ENCODE results near the gene AGAP4.
"Not testable (repeated sequence)": the region's sequence is repeated elsewhere in the genome, so short reads cannot be mapped to it uniquely, and the experiment has no call there.

The AGAP4 gene

GRCh38 chr10:45847400-45847799, at the start of gene AGAP4:
Gene AGAP4 (minus strand): TSS chr10:45847500. CDS start chr10:45847347, 153 bp downstream.
- DNase-seq (ENCODE audit: low read depth), result not testable (repeated sequence)

- not testable (repeated sequence) for DNase-seq (ENCODE audit: low read depth)
Observed at GRCh38 chr10:45890721-45891120, 43.4 kb upstream of the AGAP4 start.

DNA sequence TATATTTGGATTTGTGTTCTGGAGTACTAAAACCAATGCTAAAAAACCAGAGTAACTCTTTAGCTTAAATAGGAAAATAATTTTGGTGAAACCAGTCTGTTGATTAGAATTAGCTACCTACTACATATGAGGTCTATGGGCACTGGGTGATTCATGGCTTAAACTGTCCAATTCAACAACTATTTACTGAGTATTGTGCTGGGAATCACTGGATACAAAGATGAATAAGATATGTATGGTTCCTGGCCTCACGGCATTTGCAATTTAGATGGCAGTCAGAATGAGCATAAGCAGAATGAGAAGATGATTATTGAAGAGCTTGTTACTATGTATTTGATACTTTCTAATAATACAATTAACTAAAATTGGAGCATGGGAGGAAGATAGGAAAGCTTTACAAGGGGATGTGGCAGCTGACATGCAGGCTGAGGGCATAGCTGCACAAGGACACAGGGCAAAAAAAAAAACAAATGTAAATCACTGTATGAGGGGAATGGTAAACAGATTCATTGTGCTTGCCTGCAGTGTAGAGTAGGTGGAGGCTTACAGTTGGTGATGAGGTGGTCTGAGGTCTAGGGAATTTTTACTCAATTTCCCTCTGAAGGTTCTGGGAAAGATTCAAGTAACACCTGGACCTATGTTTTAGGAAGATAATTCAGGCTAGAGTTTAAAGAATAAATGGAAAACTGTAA, 42.4 kb upstream of the AGAP4 start:
- DNase-seq (ENCODE audit: low read depth), result not testable (repeated sequence)

GRCh38 chr10:45882880-45883279, 35.6 kb upstream of the AGAP4 start:
- not testable (repeated sequence) for DNase-seq (ENCODE audit: low read depth)

- DNase-seq (ENCODE audit: low read depth), result not testable (repeated sequence)
Observed at GRCh38 chr10:45865404-45865803, 18.1 kb upstream of the AGAP4 start.

- not testable (repeated sequence) for DNase-seq (ENCODE audit: low read depth)
Observed at GRCh38 chr10:45864264-45864663, 17.0 kb upstream of the AGAP4 start.

- peak; percentile 33 for DNase-seq (ENCODE audit: low read depth)
Observed at GRCh38 chr10:45863632-45864031, 16.3 kb upstream of the AGAP4 start.

- not testable (repeated sequence) for DNase-seq (ENCODE audit: low read depth)
Observed at GRCh38 chr10:45857931-45858330, 10.6 kb upstream of the AGAP4 start.

GRCh38 chr10:45848467-45848866, 1.2 kb upstream of the AGAP4 start:
- not testable (repeated sequence) for DNase-seq (ENCODE audit: low read depth)

GRCh38 chr10:45822918-45823317, 24.4 kb downstream of the AGAP4 start:
- not testable (repeated sequence) for DNase-seq (ENCODE audit: low read depth)

DNA sequence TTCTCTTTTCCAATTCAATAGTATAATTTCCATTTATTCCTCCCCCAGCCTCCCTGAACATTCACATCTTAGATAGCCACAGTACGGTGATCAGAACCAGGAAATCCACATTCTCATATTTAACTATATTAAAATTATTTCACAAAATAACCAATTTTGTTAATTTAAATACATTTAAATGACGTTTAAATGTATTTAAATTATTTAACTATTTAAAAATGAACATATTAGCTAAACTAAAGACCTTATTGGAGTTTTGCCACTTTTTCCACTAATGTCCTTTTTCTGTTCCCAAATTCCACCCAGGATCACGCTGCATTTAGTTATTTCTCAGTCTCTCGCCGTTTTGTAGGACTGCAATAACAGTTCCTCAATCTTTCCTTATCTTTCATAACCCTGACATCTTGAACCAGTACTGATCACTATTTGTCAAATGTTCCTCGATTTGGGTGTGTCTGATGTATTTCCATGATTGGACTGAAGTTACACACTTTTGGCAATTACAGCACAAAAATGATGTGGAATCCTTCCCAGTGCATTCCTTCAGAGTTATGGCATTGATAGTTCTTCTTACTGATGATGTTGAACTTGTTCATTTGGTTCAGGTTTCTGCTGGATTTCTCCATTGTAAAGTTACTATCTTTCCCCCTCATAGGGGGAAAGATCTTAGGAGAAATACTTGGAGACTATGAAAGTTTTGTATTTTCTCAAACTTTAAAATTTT, 27.0 kb downstream of the AGAP4 start:
- not testable (repeated sequence) for DNase-seq (ENCODE audit: low read depth)

DNA sequence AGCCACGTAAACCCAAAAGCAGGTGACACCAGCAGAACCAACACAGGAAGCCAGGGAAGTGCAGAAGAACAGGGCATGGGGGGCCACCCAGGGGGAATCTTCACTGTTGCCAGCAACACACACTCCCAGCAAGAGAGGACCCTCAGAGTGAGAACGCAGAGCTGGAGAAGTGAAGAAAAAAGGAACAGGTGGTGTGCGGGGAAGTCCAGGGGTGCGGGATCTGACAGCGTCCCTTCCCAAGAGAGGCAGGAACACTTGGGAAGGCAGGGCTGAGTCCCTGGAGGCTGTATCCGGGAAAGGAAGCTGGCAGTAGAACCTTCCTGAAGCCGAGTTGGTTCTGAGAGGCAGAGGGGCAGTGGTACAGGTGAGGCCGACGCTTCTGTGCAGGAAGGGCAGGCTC, 27.7 kb downstream of the AGAP4 start:
- DNase-seq (ENCODE audit: low read depth), result no peak

DNA sequence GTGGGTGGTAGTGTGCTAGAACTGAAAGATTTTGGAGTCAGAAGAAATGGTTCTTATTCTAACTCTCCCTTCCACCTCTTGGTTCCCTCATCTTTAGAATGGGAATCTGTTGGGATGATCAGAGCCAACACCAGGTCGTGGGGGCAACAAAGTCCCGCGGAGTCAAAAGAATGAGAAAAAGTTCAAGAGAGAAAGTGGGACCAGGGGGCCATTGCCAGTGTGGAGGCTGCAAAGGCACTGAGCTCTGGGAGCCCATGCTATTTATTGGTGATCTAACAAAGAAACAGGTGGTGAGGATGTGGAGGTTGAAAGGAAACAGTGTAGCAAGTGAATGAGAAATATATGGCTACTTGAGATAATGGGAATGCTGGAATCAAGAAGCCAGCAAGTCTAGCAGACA, 29.4 kb downstream of the AGAP4 start:
- DNase-seq (ENCODE audit: low read depth), result no peak

DNA sequence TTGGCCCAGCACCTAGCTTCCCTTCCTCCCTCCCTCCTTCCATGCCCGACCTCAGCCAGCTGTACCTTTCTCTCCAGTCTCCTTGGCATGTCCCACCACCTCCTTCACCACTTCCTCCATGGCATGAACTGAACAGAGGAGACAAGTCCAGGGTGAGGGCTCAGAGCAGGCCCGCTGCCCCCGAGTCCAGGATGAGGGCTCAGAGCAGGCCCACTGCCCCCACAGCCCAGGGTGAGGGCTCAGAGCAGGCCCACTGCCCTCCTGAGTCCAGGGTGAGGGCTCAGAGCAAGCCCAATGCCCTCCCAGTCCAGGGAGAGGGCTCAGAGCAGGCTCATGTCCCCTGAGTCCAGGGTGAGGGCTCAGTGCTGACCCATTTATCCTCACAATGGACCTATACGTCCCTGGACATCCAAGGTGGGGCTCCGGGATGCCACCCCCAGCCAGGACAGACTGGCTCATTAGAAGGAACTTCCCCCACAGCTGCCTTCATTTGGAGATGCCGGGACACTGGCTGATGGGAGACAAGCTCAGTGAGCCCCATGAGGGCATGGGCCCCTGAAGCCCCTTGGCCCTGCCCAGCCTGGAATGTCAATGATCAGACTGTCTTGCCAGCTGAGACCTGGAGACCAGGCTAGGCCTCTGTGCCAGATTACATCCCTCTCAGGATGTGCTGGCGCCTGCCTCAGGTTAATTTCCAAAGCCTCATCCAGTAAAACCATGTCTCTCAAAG, 30.0 kb downstream of the AGAP4 start:
- no peak for DNase-seq (ENCODE audit: low read depth)

- peak; percentile 4 for DNase-seq (ENCODE audit: low read depth)
Observed at GRCh38 chr10:45814146-45814545, 33.2 kb downstream of the AGAP4 start.

- DNase-seq (ENCODE audit: low read depth), result not testable (repeated sequence)
Observed at GRCh38 chr10:45812959-45813358, 34.3 kb downstream of the AGAP4 start.

DNA sequence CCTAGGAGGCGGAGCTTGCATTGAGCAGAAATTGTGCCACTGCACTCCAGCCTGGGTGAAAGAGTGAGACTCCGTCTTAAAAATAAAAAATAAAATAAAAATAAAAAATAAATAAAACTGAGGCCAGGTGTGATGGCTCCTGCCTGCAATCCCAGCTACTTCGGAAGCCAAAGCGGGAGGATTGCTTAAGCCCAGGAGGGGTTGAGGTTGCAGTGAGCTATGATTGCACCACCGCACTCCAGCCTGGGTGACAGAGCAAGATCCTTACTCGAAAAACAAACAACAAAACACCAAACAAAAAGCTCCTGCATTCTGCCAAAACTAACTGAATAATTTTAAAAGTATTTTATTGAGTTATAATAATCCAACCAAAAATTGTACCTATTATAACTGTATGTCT, 36.2 kb downstream of the AGAP4 start:
- peak; percentile 8 for DNase-seq (ENCODE audit: low read depth)

DNA sequence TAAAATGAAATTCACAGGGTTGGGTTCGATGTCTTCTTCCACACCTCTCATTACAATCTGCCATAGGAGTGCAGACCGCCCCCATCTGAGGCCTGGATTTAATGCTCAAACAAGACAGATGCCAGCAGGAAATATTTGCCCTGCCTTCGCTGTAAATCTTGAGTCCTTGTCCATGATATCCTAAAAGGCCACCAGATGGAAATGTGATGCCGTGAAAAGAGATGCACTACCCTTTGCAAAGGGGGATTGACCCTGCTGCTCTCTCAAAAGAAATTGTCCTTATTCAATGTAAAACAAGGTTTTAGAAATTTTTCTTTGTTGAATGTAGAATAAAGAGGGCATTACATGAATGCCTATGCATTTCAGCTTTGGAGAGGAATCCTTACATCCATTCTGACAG, 37.5 kb downstream of the AGAP4 start:
- no peak for DNase-seq (ENCODE audit: low read depth)

DNA sequence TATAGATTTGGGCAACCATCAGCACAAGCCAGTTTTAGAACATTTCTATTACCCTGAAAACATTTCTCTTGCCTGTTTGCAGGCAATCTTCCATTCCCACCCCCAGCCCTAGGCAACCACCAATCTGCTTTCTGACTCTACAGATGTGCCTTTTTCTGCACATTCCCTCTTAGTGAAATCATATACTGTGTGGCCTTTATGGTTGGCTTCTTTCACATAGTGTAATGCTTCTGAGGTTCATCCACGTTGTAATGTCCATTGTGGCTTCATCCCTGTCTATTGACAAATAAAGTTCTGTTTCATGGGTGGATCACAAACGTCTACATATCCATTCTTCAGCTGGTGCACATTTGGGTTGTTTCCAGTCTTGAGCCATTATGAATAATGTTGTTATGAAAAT, 42.3 kb downstream of the AGAP4 start:
- peak; percentile 18 for DNase-seq (ENCODE audit: low read depth)

DNA sequence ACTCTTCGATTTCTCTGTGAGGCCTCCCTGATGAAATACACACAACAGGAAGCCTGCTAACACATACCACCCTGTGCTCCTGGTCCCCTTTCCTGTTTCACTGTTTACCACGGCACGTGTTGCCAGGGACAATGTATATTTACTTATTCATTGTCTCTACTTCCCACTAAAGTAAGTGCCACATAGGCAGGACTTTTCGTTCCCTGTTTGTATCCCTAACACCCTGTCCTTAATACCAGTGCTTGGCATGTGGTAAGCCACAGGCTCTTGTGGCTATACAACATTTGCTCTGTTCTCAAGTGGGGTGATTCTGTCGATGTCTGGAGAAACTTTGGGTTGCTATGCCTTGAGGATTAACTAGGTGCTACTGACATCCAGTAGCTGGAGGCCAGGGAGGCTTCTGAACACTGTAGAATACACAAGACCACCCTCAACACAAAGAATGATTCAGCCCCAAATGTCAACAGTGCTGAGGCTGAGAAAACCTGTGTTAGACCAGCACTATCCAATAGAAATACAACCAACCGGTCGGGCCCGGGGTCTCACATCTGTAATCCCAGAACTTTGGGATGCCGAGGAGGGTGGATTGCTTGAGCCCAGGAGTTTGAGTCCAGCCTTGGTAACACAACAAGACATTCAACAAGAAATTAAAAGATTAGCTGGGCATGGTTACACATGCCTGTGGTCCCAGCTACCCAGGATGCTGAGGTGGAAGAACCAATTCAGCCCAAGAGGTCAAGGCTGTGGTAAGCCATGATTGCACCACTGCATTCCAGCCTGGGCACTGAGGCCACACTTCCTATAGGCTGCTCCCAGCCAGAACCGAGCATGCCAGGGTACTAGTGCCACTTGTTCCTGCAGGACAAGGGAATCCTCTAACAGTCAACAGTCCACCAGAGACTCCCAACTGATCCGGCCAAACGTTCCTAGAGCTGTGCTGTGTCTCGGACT, 44.0 kb downstream of the AGAP4 start:
- peak; percentile 70 for DNase-seq (ENCODE audit: low read depth)

- not testable (repeated sequence) for DNase-seq (ENCODE audit: low read depth)
Observed at GRCh38 chr10:45794761-45795160, 52.5 kb downstream of the AGAP4 start.

All from amniotic epithelial cell (primary cell).